ENCODE measurements around the gene BRAF. TPM values are rescaled to one million over a fixed set of nuclear protein-coding genes. Genes with fewer than 3 reads are reported as not detected.

The BRAF gene
- total RNA-seq, 3 donors from 2014 or later (not counting 1 experiment from before 2014, with no cell fraction given), result 54.3 to 67.7 (median 64.1) TPM

DNA sequence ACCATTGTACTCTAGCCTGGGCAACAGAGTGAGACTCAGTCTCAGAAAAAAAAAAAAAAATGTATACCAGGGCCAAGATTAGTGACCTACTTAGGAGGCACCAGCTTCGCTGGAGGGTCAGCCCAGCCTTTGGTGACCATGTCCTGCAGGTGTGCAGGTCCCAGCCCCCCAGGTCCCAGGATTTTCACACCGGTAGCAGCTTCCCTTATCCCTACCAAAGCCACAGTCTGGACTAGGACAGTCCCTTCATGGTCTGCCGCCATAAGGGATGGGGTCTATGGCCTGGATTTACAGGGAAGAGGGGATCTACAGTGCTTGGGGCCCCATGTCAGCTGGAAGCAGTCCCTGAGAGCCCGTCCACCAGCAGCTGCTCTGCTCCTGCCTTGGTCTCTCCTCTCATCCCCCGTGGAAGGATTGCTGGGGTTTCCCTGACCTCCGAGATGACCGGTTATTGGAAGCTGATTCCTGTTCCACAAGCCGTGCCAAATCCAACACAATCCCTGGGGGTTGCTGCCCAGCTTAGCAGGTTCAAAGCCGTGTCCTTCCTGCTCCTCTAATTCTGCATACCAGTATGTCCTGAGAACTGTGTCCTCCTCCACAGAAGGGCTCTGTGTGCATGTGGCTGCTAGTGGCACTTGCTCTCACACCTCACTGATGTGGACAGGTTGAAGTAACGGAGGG lies 239.2 kb downstream of the BRAF start:
- H3K27ac ChIP-seq (ENCODE audit: low read length), result no peak overlapping the region
- H3K27ac Mint-ChIP-seq, result no peak overlapping the region
- H3K36me3 Mint-ChIP-seq, result no peaks in the 10 kb centered on the region
- peaks cover 0 to 3% of the 10 kb centered on the region in 2 donors for H3K4me1 Mint-ChIP-seq
- ATAC-seq, result no peak
- H3K9me3 ChIP-seq (ENCODE audit: control insufficient read depth, insufficient read depth, low read length), result no peaks in the 10 kb centered on the region
- no peaks in the 10 kb centered on the region for H3K27me3 Mint-ChIP-seq (ENCODE audit: low read depth in 2 of 2)
- 97% methylated on average over 10 of the region's 10 CpGs for WGBS (ENCODE audit: insufficient coverage)
- H3K9me3 Mint-ChIP-seq, result no peaks in the 10 kb centered on the region
- no peak overlapping the region for H3K4me3 Mint-ChIP-seq
- no peak overlapping the region for H3K4me3 ChIP-seq (ENCODE audit: low read length)
- intact Hi-C loops (cut with micrococcal nuclease), result no loop called here
- H3K36me3 ChIP-seq (ENCODE audit: control insufficient read depth, insufficient read depth, low read length), result peaks cover 28% of the 10 kb centered on the region
- H3K4me1 ChIP-seq (ENCODE audit: control insufficient read depth, insufficient read depth, low read length), result no peaks in the 10 kb centered on the region
- DNase-seq, result no peak
- no peaks in the 10 kb centered on the region for H3K27me3 ChIP-seq (ENCODE audit: control insufficient read depth, insufficient read depth, low read length)
- TF ChIP-seq, protein P1, sequence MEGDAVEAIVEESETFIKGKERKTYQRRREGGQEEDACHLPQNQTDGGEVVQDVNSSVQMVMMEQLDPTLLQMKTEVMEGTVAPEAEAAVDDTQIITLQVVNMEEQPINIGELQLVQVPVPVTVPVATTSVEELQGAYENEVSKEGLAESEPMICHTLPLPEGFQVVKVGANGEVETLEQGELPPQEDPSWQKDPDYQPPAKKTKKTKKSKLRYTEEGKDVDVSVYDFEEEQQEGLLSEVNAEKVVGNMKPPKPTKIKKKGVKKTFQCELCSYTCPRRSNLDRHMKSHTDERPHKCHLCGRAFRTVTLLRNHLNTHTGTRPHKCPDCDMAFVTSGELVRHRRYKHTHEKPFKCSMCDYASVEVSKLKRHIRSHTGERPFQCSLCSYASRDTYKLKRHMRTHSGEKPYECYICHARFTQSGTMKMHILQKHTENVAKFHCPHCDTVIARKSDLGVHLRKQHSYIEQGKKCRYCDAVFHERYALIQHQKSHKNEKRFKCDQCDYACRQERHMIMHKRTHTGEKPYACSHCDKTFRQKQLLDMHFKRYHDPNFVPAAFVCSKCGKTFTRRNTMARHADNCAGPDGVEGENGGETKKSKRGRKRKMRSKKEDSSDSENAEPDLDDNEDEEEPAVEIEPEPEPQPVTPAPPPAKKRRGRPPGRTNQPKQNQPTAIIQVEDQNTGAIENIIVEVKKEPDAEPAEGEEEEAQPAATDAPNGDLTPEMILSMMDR (IDR thresholded peaks at IDR 0.05), result no peak

DNA sequence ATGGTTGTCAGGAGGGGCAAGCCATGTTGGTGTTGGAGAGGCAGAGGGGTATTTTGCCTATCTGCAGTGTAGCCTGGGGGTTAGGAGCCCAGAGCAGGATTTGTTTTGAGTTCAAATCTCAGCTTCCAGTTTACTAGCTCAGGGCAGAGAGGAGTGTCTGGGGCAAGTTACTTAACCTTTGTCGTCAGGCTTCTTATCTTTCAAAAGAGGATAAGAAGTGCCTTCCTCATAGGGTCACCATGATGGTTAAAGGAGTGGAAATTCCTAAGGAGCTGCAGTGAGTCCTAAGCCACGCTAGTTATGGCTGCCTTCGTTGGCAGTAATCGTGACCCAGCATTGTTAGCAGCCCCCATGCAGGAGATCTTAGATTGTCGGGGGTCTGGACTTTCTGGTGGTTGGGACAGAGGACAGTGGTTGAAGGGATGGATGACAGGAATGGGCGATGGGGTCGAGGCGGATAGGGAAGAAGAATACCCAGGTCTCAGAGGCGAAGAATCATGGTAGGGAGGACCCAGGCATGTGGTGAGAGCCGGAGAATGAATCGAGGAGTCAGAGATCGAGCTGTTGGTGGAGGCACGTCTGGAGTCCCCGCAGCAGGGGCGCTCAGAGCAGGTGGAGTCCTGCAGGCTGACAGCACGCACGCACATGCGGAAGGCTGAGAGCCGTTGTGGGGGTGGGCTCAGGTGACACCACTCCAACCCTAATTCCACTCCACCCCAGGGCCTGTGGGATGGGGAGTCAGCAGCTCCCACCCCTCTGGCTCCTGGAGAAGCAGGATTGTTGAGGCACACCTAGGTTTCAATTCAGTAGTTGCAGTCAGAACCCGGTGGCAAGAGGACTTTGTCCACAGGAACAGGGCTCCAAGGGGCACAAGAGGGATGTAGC lies 240.4 kb downstream of the BRAF start:
- H3K4me1 Mint-ChIP-seq, result peaks cover 0 to 3% of the 10 kb centered on the region in 2 donors

DNA sequence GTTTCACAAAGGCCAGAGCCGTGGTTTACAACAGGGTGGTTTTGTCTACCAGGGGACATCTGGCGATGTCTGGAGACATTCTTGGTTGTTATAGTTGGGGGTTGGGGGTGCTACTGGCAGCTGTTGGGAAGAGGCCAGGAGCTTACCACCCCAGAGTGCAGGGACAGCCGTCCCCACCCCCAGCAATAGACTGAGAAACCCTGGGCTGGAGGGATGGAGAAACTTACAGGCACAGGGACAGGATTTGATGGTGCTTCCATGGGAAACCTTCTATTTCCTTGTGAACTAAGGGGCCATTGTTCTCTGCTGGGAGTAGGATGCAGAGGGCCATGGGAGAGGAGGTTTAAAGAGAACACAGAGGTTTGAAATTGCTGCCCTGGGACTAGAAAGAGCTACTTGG lies 241.1 kb downstream of the BRAF start:
- H3K9me3 Mint-ChIP-seq, result no peaks in the 10 kb centered on the region
- no peak overlapping the region for H3K4me3 ChIP-seq (ENCODE audit: low read length)
- no peak overlapping the region for H3K27ac Mint-ChIP-seq
- peaks cover 0 to 3% of the 10 kb centered on the region in 2 donors for H3K4me1 Mint-ChIP-seq
- ATAC-seq (no peak), DNase-seq (no peak)
- TF ChIP-seq, protein P1 (IDR thresholded peaks at IDR 0.05), result no peak
- no peaks in the 10 kb centered on the region for H3K9me3 ChIP-seq (ENCODE audit: control insufficient read depth, insufficient read depth, low read length)
- intact Hi-C loops (cut with micrococcal nuclease), result no loop called here
- H3K27me3 Mint-ChIP-seq (ENCODE audit: low read depth in 2 of 2), result no peaks in the 10 kb centered on the region
- H3K4me1 ChIP-seq (ENCODE audit: control insufficient read depth, insufficient read depth, low read length), result no peaks in the 10 kb centered on the region
- peaks cover 28% of the 10 kb centered on the region for H3K36me3 ChIP-seq (ENCODE audit: control insufficient read depth, insufficient read depth, low read length)
- H3K27ac ChIP-seq (ENCODE audit: low read length), result no peak overlapping the region
- WGBS (ENCODE audit: insufficient coverage), result 93% methylated on average over 3 of the region's 3 CpGs
- H3K4me3 Mint-ChIP-seq, result no peak overlapping the region
- H3K36me3 Mint-ChIP-seq, result no peaks in the 10 kb centered on the region
- no peaks in the 10 kb centered on the region for H3K27me3 ChIP-seq (ENCODE audit: control insufficient read depth, insufficient read depth, low read length)

More for the DNA sequence above, 240.4 kb downstream of the BRAF start:
- Mint-ChIP-seq H3K4me3 (no peak overlapping the region), H3K27me3 (ENCODE audit: low read depth in 2 of 2) (no peaks in the 10 kb centered on the region), H3K27ac (no peak overlapping the region), H3K36me3 (no peaks in the 10 kb centered on the region), H3K9me3 (no peaks in the 10 kb centered on the region)
- no peaks in the 10 kb centered on the region for H3K27me3 ChIP-seq (ENCODE audit: control insufficient read depth, insufficient read depth, low read length)
- H3K27ac ChIP-seq (ENCODE audit: low read length), result no peak overlapping the region
- TF ChIP-seq, protein P1 (IDR thresholded peaks at IDR 0.05), result no peak
- no peaks in the 10 kb centered on the region for H3K4me1 ChIP-seq (ENCODE audit: control insufficient read depth, insufficient read depth, low read length)
- no peak overlapping the region for H3K4me3 ChIP-seq (ENCODE audit: low read length)
- intact Hi-C loops (cut with micrococcal nuclease), result no loop called here
- peaks cover 25% of the 10 kb centered on the region for H3K36me3 ChIP-seq (ENCODE audit: control insufficient read depth, insufficient read depth, low read length)
- DNase-seq (no peak), ATAC-seq (no peak)
- no peaks in the 10 kb centered on the region for H3K9me3 ChIP-seq (ENCODE audit: control insufficient read depth, insufficient read depth, low read length)
- WGBS (ENCODE audit: insufficient coverage), result 98% methylated on average over 20 of the region's 20 CpGs
